Loucy (cell line): ENCODE data around the gene LTBP1.

Experiments used
- EZH2phosphoT487 ChIP-seq: fragments of 200-600 bp; IDR thresholded peaks from 2 replicates; pipeline ENCODE4 v1.6.1; 2018; ENCODE audit warnings: antibody characterized with exemption, mild to moderate bottlenecking, moderate library complexity, borderline replicate concordance
- TF ChIP-seq, protein P1 (sequence below): fragments of 200-600 bp; sonication (generic); conservative IDR thresholded peaks from 2 replicates; pipeline ENCODE4 v1.5.1; 2014; ENCODE audit warnings: mild to moderate bottlenecking, antibody characterized with exemption, low read length

GRCh38 chr2:33115728-33116127 is 169.0 kb downstream of the LTBP1 start:
- TF ChIP-seq, protein P1, sequence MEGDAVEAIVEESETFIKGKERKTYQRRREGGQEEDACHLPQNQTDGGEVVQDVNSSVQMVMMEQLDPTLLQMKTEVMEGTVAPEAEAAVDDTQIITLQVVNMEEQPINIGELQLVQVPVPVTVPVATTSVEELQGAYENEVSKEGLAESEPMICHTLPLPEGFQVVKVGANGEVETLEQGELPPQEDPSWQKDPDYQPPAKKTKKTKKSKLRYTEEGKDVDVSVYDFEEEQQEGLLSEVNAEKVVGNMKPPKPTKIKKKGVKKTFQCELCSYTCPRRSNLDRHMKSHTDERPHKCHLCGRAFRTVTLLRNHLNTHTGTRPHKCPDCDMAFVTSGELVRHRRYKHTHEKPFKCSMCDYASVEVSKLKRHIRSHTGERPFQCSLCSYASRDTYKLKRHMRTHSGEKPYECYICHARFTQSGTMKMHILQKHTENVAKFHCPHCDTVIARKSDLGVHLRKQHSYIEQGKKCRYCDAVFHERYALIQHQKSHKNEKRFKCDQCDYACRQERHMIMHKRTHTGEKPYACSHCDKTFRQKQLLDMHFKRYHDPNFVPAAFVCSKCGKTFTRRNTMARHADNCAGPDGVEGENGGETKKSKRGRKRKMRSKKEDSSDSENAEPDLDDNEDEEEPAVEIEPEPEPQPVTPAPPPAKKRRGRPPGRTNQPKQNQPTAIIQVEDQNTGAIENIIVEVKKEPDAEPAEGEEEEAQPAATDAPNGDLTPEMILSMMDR = no peak
- no peak for TF ChIP-seq EZH2phosphoT487
